ENCODE measurements around the gene PNMA6F.

DNA sequence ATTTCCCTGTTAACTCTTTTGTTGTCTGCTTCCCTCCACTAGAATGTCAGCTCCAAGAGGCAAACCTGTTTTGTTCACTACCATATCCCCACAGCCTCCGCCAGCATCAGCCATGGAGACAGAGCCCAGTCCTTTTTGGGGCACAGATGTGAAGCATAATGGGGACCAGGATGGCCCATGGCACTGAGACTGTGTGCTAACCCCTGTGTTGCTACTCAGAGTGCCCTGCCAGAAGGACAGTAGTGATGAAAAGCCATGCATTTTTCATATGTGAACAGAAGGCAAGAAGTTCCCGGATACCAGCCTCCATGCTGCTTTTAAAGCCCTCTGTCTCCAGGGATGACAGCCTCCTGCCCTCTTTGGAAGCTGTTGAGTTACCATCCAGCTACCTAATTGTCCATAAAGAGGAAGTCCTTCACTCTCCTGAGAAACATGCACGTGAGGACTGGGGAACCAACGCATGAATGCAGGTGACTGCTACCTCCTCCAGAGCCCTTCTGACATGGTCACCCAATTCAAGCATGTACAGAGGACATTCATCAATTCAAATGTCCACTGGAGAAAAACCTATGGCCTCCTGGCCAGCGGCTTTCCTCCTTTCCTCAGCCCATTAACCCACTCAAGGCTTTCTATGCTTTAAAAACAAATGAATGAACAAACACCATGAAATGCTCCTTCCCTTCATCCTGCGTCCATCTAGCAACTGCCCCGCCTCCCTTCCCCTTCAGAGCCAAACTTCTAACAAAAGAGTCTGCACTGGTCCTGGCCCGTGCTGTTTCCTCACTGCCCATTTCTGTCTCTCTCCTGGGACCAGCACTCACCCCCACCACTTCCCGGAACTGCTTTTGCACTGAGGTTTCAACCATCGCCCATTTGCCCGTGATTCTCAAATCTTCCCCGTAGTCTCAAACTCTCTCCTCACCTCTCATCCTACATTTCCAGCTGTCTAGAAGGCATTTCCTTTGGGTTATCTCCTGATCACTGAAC is 18.0 kb downstream of the PNMA6F start:
- TF ChIP-seq, protein P1, sequence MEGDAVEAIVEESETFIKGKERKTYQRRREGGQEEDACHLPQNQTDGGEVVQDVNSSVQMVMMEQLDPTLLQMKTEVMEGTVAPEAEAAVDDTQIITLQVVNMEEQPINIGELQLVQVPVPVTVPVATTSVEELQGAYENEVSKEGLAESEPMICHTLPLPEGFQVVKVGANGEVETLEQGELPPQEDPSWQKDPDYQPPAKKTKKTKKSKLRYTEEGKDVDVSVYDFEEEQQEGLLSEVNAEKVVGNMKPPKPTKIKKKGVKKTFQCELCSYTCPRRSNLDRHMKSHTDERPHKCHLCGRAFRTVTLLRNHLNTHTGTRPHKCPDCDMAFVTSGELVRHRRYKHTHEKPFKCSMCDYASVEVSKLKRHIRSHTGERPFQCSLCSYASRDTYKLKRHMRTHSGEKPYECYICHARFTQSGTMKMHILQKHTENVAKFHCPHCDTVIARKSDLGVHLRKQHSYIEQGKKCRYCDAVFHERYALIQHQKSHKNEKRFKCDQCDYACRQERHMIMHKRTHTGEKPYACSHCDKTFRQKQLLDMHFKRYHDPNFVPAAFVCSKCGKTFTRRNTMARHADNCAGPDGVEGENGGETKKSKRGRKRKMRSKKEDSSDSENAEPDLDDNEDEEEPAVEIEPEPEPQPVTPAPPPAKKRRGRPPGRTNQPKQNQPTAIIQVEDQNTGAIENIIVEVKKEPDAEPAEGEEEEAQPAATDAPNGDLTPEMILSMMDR (IDR thresholded peaks at IDR 0.05) = no peak
- TF ChIP-seq POLR2AphosphoS5 (IDR thresholded peaks at IDR 0.05) = no peak

Measured in upper lobe of left lung (tissue), 4 donors.